Coronary artery (tissue), 2 donors: ENCODE measurements around the gene NCBP1.
A peak's percentile ranks its signal among the peaks of the same experiment; 100 is the strongest.

ENCODE experiments used
- DNase-seq: peaks from one replicate; pipeline ENCODE4 v3.0.0-alpha.2; 2017; ENCODE audit warnings: low spot score
- H3K27ac ChIP-seq, 2 donors: fragments of 200-600 bp; sonication (generic); one replicate each; pipeline ENCODE4 v1.5.1; 2016 to 2019
- H3K4me3 ChIP-seq: fragments of 200-600 bp; sonication (generic); 2 replicates; pipeline ENCODE4 v1.5.1; 2016; ENCODE audit warnings: mild to moderate bottlenecking, moderate library complexity
- TF ChIP-seq, protein P1 (sequence below): fragments of 200-600 bp; sonication (generic); IDR thresholded peaks from one replicate; pipeline ENCODE4 v1.5.1; 2019; ENCODE audit warnings: antibody characterized with exemption

The NCBP1 gene

DNA sequence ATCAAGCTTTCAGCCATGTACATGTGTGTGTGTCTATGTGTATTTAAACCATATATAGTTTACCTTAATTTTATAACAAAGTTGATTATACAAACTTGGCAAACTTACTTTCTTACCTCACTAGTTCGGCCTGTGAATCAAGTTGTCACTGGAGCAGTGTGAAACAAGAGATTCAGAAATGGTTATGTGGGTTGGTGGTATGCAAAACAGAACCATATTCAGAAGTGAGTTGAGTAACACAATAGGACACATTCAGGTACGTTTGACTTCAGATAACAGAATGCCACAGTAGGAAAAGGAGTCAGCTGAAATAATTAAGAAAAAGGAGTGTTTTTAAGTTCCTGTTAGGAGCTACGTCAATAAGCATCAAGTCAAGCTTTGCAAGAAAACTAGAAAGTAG lies 42.0 kb downstream of the NCBP1 start:
- H3K27ac ChIP-seq, result peak overlapping the region; percentile 46 to 62
- DNase-seq, result no peak

DNA sequence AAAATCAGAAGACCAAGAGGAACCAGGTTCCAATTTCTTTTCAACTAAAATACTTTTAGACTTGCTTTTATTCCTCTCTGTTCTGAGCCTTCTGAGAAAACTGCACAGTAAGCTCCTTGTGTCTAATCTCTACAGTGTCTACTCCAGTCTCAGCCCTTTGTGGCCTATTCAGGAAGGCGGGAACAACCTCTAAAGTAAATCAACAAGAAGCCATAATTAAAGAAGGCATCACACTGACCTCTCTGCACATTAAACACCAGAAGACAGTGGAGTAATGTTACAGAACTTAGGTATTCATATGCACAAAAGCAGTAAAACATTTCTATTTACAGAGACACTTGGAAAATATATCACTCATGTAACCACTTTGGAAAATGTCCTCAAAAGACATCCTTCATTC lies 48.6 kb downstream of the NCBP1 start:
- no peak overlapping the region for H3K27ac ChIP-seq
- TF ChIP-seq, protein P1, sequence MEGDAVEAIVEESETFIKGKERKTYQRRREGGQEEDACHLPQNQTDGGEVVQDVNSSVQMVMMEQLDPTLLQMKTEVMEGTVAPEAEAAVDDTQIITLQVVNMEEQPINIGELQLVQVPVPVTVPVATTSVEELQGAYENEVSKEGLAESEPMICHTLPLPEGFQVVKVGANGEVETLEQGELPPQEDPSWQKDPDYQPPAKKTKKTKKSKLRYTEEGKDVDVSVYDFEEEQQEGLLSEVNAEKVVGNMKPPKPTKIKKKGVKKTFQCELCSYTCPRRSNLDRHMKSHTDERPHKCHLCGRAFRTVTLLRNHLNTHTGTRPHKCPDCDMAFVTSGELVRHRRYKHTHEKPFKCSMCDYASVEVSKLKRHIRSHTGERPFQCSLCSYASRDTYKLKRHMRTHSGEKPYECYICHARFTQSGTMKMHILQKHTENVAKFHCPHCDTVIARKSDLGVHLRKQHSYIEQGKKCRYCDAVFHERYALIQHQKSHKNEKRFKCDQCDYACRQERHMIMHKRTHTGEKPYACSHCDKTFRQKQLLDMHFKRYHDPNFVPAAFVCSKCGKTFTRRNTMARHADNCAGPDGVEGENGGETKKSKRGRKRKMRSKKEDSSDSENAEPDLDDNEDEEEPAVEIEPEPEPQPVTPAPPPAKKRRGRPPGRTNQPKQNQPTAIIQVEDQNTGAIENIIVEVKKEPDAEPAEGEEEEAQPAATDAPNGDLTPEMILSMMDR, result no peak
- no peak overlapping the region for H3K4me3 ChIP-seq
- no peak for DNase-seq

More for the DNA sequence above, 42.0 kb downstream of the NCBP1 start:
- TF ChIP-seq, protein P1, result no peak
- no peak overlapping the region for H3K4me3 ChIP-seq

DNA sequence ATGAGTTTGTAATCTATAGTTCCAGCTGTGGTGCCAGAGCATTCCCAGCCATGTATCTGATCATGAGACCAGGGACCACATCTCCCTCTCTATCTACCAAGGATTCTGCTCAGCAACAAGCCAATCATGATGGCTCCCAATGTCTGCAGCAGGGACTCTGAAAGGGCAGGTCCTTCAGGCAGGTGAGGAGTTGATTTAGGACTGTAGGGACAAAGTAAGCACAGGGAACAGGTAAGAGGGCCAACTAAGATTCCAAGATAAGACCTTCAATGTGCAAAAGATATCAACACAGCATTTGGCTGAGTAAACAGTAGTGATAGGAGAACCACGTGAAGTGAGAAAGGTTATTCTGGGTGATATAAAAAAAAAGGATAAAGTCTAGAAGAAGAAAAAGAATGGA lies 55.0 kb downstream of the NCBP1 start:
- no peak overlapping the region for H3K4me3 ChIP-seq
- no peak overlapping the region for H3K27ac ChIP-seq

DNA sequence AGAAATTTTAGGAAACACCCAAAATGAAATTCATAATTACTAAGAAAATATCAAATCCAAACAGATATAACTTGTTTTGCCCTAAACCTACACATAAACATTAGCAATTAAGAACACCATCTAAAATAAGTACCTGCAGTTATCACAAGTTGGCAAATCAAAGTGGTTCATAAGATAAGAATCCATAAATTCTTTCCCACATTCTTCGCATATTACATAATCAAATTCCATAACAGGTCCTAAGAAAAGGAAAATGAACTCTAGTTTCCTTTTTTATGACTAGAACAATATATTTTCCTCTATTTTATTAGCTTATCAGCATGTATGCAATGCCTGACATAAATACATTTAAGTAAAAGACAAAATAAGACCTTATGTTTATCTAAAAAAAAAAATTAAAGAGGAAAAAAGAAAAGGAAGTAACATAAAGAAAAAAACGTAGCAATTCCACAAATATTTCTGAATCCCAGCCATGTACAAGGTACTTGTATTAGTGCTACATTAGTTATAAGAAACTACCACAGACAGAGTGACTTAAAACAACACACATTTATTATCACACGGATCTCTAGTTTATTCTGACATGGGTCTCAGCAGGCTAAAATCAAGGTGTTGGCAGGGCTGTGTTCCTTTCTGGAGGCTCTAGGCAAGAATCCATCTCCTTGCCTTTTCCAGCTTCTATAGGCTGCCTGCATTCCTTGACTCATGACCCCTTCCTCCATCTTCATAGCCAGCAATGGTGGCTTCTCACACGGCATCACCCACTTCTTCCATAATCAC lies 56.0 kb downstream of the NCBP1 start:
- TF ChIP-seq, protein P1, result no peak
- DNase-seq, result no peak
- Histone ChIP-seq H3K27ac (no peak overlapping the region), H3K4me3 (no peak overlapping the region)

More for the DNA sequence above, 55.0 kb downstream of the NCBP1 start:
- DNase-seq, result no peak
- TF ChIP-seq, protein P1, result no peak

DNA sequence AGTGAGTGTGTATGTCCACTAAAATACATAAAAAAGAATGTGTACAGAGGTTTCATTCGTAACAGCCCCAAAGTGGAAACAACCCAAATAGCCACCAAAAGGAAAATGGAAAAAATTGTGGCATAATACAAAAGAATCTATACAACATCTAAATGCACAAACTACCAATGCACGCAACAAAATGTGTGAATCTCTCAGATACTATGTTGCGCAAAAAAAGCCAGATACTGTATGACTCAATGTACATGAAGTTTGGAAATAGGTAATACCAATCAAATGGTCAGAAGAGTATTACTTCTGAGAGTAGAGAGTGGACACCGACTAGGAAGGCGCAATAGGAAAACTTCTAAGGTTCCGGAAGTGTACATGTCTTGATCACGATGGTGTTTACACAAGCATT lies 61.1 kb downstream of the NCBP1 start:
- H3K4me3 ChIP-seq, result peak overlapping the region; percentile 17
- TF ChIP-seq, protein P1, result no peak

DNA sequence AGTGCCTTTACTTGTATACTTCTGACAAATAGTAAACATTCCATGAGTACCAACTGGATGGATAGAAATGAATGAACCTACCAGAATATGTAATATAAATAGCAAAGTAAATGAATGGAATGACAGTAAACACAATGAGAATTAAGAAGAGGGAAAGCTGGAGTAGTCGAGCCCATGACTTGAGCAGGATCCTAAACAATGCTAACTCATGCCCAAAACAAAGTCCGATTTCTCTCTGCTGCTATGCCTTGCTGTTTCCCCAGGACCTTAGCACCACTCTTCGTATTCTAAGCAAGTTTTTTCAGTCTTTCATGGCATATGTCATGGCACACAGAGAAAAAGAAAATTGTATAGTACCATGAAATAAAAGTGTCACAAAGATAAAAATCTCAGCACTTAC lies 61.8 kb downstream of the NCBP1 start:
- H3K27ac ChIP-seq, result no peak overlapping the region

More for the DNA sequence above, 61.1 kb downstream of the NCBP1 start:
- no peak overlapping the region for H3K27ac ChIP-seq
- no peak for DNase-seq

More for the DNA sequence above, 61.8 kb downstream of the NCBP1 start:
- no peak for DNase-seq
- TF ChIP-seq, protein P1, result no peak
- peak overlapping the region; percentile 17 for H3K4me3 ChIP-seq
